Spleen (tissue), 7 donors: ENCODE data around the gene ZNF669.

Experiments used
- CTCF ChIP-seq, 11 experiments: fragments of 200-600 bp in 7 of 11; fragments of 450-650 bp in 4 of 11; sonication (generic) in 4 of 11; IDR thresholded peaks in 8 of 11; conservative IDR thresholded peaks in 3 of 11; 1 replicate in 7 of 11; 2 replicates in 4 of 11; pipeline versions ENCODE4 v1.4.0 to v1.8.0; 2016 to 2021; ENCODE audit warnings: antibody characterized with exemption in 11 of 11, inconsistent platforms in 4 of 11, mild to moderate bottlenecking in 1 of 11
- POLR2A ChIP-seq, 3 donors: fragments of 450-650 bp; IDR thresholded peaks; one replicate each; pipeline ENCODE4 v1.5.1; 2017; ENCODE audit warnings: antibody characterized with exemption in 3 of 3, mild to moderate bottlenecking in 1 of 3
- POLR2AphosphoS5 ChIP-seq, 3 donors: sonication (generic); formaldehyde crosslinking; IDR thresholded peaks; one replicate each; pipeline ENCODE4 v1.5.1; 2017; ENCODE audit warnings: antibody characterized with exemption in 3 of 3
- donor health status: DM: no; HTN: no; CAD: no; lungs with moderate emphysema.
- donor health status: DM: no; HTN: no; CAD: no.
- donor health status: DM: no; HTN: no; CAD: no.

GRCh38 chr1:247096958-247097357 is 7.2 kb downstream of the ZNF669 start:
- TF ChIP-seq CTCF (IDR thresholded peaks at IDR 0.05 in 8 of 11, conservative IDR thresholded peaks at IDR 0.05 in 3 of 11) (no peak), POLR2A (IDR thresholded peaks at IDR 0.05) (no peak), POLR2AphosphoS5 (IDR thresholded peaks at IDR 0.05) (no peak)
